Panc1 (cell line): ENCODE measurements around the gene VTI1B. TPM values are rescaled to one million over a fixed set of nuclear protein-coding genes. Genes with fewer than 3 reads are reported as not detected.

Experiments used
- ATAC-seq: fragments of 200-7000 bp; cut with Tn5 transposase; 2 replicates; pipeline ENCODE4 v1.9.1; 2020; ENCODE audit warnings: mild to moderate bottlenecking, moderate library complexity
- BruUV-seq: library from RNA; stranded (reverse); fragments of 400-500 nt; replicated peaks from 2 replicates; lab custom pipeline; 2021; lab: Mats Ljungman, UMichigan
- CTCF ChIA-PET: fragments of 300-600 bp; sonication (Branson Sonifier 250); formaldehyde crosslinking; loops from one replicate; lab custom pipeline; 2022; ENCODE audit warnings: antibody characterized with exemption; lab: Charles Lee
- POLR2A ChIA-PET: fragments of 300-600 bp; sonication (Branson Sonifier 250); formaldehyde crosslinking; loops from one replicate; lab custom pipeline; 2022; ENCODE audit warnings: antibody characterized with exemption; lab: Charles Lee
- DNase-seq: peaks from one replicate; pipeline ENCODE4 v3.0.0-alpha.2; 2010; ENCODE audit warnings: low read depth, low spot score
- H3K27ac ChIP-seq: 2 replicates; pipeline ENCODE4 v1.5.1; 2011; ENCODE audit warnings: mild to moderate bottlenecking, low read length, inconsistent platforms
- H3K27me3 ChIP-seq: fragments of 200-500 bp; sonication (Bioruptor generic); 2 replicates; pipeline ENCODE4 v1.6.0; 2014; ENCODE audit warnings: low read length, inconsistent platforms; ENCODE audit not compliant: control insufficient read depth, insufficient read depth
- H3K36me3 ChIP-seq: fragments of 200-500 bp; sonication (Bioruptor generic); 2 replicates; pipeline ENCODE4 v1.5.1; 2014; ENCODE audit warnings: inconsistent platforms, mild to moderate bottlenecking, low read length, moderate library complexity; ENCODE audit not compliant: control insufficient read depth, insufficient read depth
- H3K4me1 ChIP-seq: 2 replicates; pipeline ENCODE4 v1.5.1; 2011; ENCODE audit warnings: inconsistent platforms, mild to moderate bottlenecking, low read length, moderate library complexity; ENCODE audit not compliant: control insufficient read depth, insufficient read depth
- H3K4me3 ChIP-seq, 2 experiments: 2 replicates each; pipeline ENCODE4 v1.5.1; 2011 to 2012; ENCODE audit warnings: low read depth in 2 of 2, low read length in 2 of 2, mild to moderate bottlenecking in 2 of 2, inconsistent platforms in 1 of 2, moderate library complexity in 1 of 2
- H3K9me3 ChIP-seq: fragments of 200-500 bp; sonication (Bioruptor generic); 2 replicates; pipeline ENCODE4 v1.5.1; 2014; ENCODE audit warnings: low read depth, mild to moderate bottlenecking, inconsistent platforms, low read length, moderate library complexity; ENCODE audit not compliant: control insufficient read depth, insufficient read depth
- POLR2AphosphoS5 ChIP-seq: IDR thresholded peaks from 2 replicates; pipeline ENCODE4 v1.6.1; 2012; ENCODE audit warnings: mild to moderate bottlenecking, low read depth, low read length, moderate library complexity
- SIN3A ChIP-seq: IDR thresholded peaks from 2 replicates; pipeline ENCODE4 v1.6.1; 2012; ENCODE audit warnings: low read depth, mild to moderate bottlenecking, low read length, moderate library complexity, borderline replicate concordance; ENCODE audit not compliant: insufficient read depth
- TCF7L2 ChIP-seq: IDR thresholded peaks from 2 replicates; pipeline ENCODE4 v1.6.1; 2011; ENCODE audit warnings: mild to moderate bottlenecking, low read depth, low read length, inconsistent platforms
- in situ Hi-C: cut with HindIII; loops from 2 replicates; pipeline ENCODE4 v1.10.0; 2016; ENCODE audit warnings: low sequenced_read_pairs, low pct_unique_long_range_greater_than_20kb
- intact Hi-C: fragments of 100-400 bp; cut with micrococcal nuclease; formaldehyde crosslinking; loops from one replicate; pipeline ENCODE4 v1.10.0; 2022; ENCODE audit not compliant: unreplicated experiment
- total RNA-seq: library from RNA; stranded (reverse); gene quantifications from one replicate; pipeline ENCODE4 v1.2.1, GENCODE V29; 2021; ENCODE audit not compliant: unreplicated experiment
- TF ChIP-seq, protein P1 (sequence below), 2 experiments: IDR thresholded peaks; 2 replicates each; pipeline ENCODE4 v1.6.1; 2011 to 2012; ENCODE audit warnings: low read depth in 2 of 2, control low read depth in 1 of 2, low read length in 1 of 2, mild to moderate bottlenecking in 1 of 2, moderate library complexity in 1 of 2; ENCODE audit not compliant: insufficient read depth in 1 of 2
- TF ChIP-seq, protein P2 (sequence below): fragments of 450-650 bp; IDR thresholded peaks from 2 replicates; pipeline ENCODE4 v1.5.1; 2017; ENCODE audit warnings: mild to moderate bottlenecking

Gene VTI1B
- total RNA-seq, 1 experiment from 2014 or later = 84.9 TPM

DNA sequence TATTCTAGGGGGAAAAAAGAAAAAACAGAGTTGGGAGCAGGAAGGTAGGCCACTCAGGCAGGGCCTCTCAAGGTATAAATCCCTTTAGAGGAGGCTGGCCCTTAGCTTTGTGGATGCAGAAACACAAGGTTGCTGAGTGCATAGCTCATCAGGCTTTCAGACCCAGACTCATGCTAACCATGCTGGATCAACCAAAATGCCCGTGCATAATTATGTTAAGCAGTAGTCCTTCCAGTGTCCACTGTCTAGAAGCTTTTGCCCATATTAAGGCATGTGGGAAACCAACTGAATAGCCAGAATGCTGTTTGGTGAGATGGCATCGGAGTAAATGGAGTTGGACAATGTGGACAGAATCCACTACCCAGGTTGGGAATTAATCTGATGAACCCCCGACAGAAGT lies 35.8 kb downstream of the VTI1B start:
- ChIA-PET POLR2A (no interaction called here), CTCF (no interaction called here)
- BruUV-seq = no TSS peak

DNA sequence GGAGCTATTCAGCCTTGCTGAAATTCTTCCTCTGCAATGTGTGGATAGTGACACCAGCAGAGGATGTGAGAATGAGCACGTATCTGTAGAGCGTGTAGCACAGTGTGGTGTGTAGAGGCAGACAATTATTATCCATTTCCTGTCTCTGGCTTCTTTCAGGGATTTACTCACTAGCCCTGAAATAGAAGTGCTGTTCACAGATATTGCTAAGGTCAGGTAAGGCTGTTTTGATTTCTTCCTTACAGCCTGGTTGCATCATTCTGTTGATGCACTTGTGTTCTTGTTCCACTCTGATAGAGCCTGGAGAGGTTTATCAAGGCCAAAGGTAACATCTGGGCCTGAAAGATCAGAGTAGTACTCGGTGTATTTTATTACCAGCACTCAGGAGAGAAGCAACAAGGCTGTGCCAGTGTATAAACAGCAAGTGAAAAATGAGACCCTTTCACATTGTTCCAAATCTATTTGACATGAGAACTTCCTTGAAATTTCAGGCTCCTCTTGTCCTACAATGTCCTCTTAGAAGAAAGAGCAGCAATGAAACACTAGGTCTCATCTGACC lies 38.0 kb downstream of the VTI1B start:
- in situ Hi-C loops = no loop called here
- CTCF ChIA-PET = no interaction called here

More for the DNA sequence above, 35.8 kb downstream of the VTI1B start:
- TF ChIP-seq SIN3A (no peak), TCF7L2 (no peak), POLR2AphosphoS5 (no peak)
- TF ChIP-seq, protein P1, sequence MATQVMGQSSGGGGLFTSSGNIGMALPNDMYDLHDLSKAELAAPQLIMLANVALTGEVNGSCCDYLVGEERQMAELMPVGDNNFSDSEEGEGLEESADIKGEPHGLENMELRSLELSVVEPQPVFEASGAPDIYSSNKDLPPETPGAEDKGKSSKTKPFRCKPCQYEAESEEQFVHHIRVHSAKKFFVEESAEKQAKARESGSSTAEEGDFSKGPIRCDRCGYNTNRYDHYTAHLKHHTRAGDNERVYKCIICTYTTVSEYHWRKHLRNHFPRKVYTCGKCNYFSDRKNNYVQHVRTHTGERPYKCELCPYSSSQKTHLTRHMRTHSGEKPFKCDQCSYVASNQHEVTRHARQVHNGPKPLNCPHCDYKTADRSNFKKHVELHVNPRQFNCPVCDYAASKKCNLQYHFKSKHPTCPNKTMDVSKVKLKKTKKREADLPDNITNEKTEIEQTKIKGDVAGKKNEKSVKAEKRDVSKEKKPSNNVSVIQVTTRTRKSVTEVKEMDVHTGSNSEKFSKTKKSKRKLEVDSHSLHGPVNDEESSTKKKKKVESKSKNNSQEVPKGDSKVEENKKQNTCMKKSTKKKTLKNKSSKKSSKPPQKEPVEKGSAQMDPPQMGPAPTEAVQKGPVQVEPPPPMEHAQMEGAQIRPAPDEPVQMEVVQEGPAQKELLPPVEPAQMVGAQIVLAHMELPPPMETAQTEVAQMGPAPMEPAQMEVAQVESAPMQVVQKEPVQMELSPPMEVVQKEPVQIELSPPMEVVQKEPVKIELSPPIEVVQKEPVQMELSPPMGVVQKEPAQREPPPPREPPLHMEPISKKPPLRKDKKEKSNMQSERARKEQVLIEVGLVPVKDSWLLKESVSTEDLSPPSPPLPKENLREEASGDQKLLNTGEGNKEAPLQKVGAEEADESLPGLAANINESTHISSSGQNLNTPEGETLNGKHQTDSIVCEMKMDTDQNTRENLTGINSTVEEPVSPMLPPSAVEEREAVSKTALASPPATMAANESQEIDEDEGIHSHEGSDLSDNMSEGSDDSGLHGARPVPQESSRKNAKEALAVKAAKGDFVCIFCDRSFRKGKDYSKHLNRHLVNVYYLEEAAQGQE (IDR thresholded peaks at IDR 0.05; ENCODE audit: insufficient read depth in 1 of 2, low read depth in 2 of 2, low read length in 1 of 2) = no peak
- TF ChIP-seq, protein P2, sequence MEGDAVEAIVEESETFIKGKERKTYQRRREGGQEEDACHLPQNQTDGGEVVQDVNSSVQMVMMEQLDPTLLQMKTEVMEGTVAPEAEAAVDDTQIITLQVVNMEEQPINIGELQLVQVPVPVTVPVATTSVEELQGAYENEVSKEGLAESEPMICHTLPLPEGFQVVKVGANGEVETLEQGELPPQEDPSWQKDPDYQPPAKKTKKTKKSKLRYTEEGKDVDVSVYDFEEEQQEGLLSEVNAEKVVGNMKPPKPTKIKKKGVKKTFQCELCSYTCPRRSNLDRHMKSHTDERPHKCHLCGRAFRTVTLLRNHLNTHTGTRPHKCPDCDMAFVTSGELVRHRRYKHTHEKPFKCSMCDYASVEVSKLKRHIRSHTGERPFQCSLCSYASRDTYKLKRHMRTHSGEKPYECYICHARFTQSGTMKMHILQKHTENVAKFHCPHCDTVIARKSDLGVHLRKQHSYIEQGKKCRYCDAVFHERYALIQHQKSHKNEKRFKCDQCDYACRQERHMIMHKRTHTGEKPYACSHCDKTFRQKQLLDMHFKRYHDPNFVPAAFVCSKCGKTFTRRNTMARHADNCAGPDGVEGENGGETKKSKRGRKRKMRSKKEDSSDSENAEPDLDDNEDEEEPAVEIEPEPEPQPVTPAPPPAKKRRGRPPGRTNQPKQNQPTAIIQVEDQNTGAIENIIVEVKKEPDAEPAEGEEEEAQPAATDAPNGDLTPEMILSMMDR = no peak
- Histone ChIP-seq H3K27me3 (no peaks in the 10 kb centered on the region), H3K9me3 (no peaks in the 10 kb centered on the region), H3K27ac (no peak overlapping the region), H3K4me3 (no peak overlapping the region), H3K36me3 (no peaks in the 10 kb centered on the region), H3K4me1 (no peaks in the 10 kb centered on the region; the same call in 1 of the 2 replicates)
- intact Hi-C loops (no loop called here), in situ Hi-C loops (no loop called here)
- no peak for ATAC-seq
- DNase-seq = no peak

More for the DNA sequence above, 38.0 kb downstream of the VTI1B start:
- H3K9me3 ChIP-seq = no peaks in the 10 kb centered on the region
- no peaks in the 10 kb centered on the region; the same call in 1 of the 2 replicates for H3K4me1 ChIP-seq
- ATAC-seq (no peak), DNase-seq (no peak)
- H3K27me3 ChIP-seq = no peaks in the 10 kb centered on the region
- no peak overlapping the region for H3K4me3 ChIP-seq
- POLR2A ChIA-PET = interaction anchor here (0.6 kb wide), 1 partner anchor 75 kb away, joined by 6 read pairs; no protein-coding TSS in a partner anchor
- no peak for TF ChIP-seq TCF7L2
- TF ChIP-seq SIN3A = no peak
- TF ChIP-seq, protein P1 (IDR thresholded peaks at IDR 0.05; ENCODE audit: insufficient read depth in 1 of 2, low read depth in 2 of 2, low read length in 1 of 2) = no peak
- no peak overlapping the region for H3K27ac ChIP-seq
- intact Hi-C loops = no loop called here
- no TSS peak for BruUV-seq
- H3K36me3 ChIP-seq = no peaks in the 10 kb centered on the region
